HFF-Myc (cell line): ENCODE results near the gene SHOX.

Source experiments
- DNase-seq: peaks from one replicate; pipeline ENCODE4 v3.0.0-alpha.2; 2011; ENCODE audit warnings: low read depth; ENCODE audit errors: extremely low read depth
- H3K4me3 ChIP-seq: replicated peaks from 2 replicates; pipeline ENCODE4 v1.5.1; 2011; ENCODE audit warnings: low read depth, mild to moderate bottlenecking, control low read depth, low read length
- CTCF ChIP-seq: IDR thresholded peaks from 2 replicates; pipeline ENCODE4 v1.5.1; 2012; ENCODE audit warnings: mild to moderate bottlenecking, low read depth, low read length, control low read depth; ENCODE audit errors: missing control alignments

SHOX gene

GRCh38 chrX:683576-683975 lies 53.0 kb downstream of the SHOX start:
- DNase-seq, result no peak
- no peak overlapping the region for H3K4me3 ChIP-seq
- no peak for TF ChIP-seq CTCF

GRCh38 chrX:685120-686032 lies 54.8 kb downstream of the SHOX start:
- DNase-seq, result no peak
- H3K4me3 ChIP-seq, result no peak overlapping the region
- no peak for TF ChIP-seq CTCF

GRCh38 chrX:689983-690382 lies 59.4 kb downstream of the SHOX start:
- no peak for DNase-seq
- H3K4me3 ChIP-seq, result no peak overlapping the region
- no peak for TF ChIP-seq CTCF

GRCh38 chrX:694800-695199 lies 64.2 kb downstream of the SHOX start:
- no peak for TF ChIP-seq CTCF
- H3K4me3 ChIP-seq, result no peak overlapping the region
- DNase-seq, result no peak

- no peak overlapping the region for H3K4me3 ChIP-seq
- no peak for TF ChIP-seq CTCF
- DNase-seq, result no peak
These were observed 67.6 kb downstream of the SHOX start for GRCh38 chrX:698206-698605.

GRCh38 chrX:700936-701335 lies 70.3 kb downstream of the SHOX start:
- TF ChIP-seq CTCF, result no peak
- no peak overlapping the region for H3K4me3 ChIP-seq
- no peak for DNase-seq
